Subcutaneous adipose tissue (tissue), 4 donors: ENCODE measurements around the gene TBX1. TPM values are rescaled to one million over a fixed set of nuclear protein-coding genes. Genes with fewer than 3 reads are reported as not detected.

Source experiments
- total RNA-seq, 4 donors: library from RNA; depleted of rRNA; stranded (reverse); fragments of >200 nt; gene quantifications; one replicate each; pipeline ENCODE4 v1.1.0, GENCODE V29; 2016
- TF ChIP-seq, protein P1 (sequence below): fragments of 450-650 bp; IDR thresholded peaks from one replicate; pipeline ENCODE4 v1.5.1; 2016; ENCODE audit warnings: low read depth, mild to moderate bottlenecking, control low read depth, antibody characterized with exemption, moderate library complexity

The TBX1 gene
- total RNA-seq, 4 donors from 2014 or later, result 0.51 to 6.2 (median 1.8) TPM

DNA sequence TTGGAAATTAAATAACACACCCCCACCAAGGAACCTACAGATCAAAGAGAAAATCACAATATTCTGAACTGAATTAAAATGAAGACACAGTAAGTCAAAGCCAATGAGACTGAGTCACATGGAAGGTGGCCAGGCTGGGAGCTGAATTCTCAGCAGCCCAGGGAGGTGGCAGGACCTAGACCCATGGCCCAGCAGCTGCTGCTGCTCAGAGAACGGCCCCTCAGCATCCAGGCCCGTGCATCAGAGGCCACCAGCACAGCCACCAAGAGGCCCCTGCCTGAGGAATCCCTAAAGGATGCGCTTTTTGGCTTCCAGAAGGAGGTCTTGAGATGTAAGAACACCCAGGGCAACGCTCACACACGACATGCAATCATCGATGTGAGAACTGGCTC lies 35.0 kb downstream of the TBX1 start:
- TF ChIP-seq, protein P1, sequence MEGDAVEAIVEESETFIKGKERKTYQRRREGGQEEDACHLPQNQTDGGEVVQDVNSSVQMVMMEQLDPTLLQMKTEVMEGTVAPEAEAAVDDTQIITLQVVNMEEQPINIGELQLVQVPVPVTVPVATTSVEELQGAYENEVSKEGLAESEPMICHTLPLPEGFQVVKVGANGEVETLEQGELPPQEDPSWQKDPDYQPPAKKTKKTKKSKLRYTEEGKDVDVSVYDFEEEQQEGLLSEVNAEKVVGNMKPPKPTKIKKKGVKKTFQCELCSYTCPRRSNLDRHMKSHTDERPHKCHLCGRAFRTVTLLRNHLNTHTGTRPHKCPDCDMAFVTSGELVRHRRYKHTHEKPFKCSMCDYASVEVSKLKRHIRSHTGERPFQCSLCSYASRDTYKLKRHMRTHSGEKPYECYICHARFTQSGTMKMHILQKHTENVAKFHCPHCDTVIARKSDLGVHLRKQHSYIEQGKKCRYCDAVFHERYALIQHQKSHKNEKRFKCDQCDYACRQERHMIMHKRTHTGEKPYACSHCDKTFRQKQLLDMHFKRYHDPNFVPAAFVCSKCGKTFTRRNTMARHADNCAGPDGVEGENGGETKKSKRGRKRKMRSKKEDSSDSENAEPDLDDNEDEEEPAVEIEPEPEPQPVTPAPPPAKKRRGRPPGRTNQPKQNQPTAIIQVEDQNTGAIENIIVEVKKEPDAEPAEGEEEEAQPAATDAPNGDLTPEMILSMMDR, result no peak

DNA sequence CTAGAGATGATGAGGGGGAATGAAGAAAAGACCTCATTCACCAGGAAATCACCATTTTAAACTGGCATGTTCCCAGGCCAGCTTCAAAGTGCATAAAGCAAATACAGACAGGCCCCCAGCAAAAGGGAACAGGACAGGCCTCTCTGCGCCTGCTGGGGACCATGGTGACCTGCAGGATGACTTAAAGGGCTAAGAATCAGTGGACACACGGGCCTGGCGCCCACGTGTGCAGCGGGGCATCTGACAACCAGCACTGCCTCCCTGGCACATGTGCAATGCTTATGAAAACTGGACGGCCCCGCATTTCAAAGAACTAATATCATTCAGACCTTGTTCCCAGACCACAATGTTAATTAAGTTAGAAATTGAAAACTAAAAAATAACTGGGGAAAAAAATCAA lies 35.6 kb downstream of the TBX1 start:
- TF ChIP-seq, protein P1, result no peak

DNA sequence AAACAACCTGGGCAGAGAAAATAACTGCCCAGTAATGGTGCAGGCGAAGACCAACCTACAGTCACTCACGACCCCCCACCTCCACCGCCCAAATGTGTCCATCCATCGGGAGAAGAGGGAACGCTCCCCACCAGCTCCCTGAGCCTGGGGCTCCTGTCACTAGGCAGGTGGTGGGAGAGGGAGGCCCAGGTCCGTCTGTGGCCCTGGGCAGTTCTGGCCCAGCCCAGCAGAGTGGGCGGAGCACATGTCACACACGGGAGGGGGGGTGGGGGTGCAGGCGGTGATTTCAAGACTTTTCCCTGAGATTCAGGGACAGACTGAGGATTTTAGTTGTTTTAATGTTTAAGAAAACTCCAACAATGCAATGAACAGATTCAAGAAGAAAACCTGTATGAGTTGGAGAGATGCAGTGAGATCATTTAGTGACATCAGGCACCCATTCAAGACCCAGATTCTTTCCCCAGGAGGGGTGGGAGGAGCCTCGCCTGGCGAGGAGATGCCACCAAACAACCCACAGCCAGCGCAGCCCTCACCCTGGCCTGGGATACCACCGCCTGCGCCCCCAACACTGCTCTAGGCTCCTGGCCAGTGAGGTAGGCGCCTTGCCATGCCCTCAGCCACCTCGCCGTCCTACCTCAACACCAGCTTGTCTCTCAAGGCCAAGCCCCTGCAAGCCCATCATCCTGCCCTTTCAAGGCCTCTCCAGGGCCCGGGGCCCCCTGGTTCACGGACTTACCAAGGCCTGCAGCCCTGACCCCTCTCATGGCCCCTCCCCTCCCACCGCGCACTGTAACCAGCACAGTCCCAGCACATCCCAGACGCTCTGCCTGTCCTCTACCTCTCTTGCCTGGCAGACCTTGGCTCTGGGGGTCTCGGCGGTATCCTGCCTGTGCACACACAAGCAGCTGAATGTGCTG lies 36.8 kb downstream of the TBX1 start:
- TF ChIP-seq, protein P1, result no peak

DNA sequence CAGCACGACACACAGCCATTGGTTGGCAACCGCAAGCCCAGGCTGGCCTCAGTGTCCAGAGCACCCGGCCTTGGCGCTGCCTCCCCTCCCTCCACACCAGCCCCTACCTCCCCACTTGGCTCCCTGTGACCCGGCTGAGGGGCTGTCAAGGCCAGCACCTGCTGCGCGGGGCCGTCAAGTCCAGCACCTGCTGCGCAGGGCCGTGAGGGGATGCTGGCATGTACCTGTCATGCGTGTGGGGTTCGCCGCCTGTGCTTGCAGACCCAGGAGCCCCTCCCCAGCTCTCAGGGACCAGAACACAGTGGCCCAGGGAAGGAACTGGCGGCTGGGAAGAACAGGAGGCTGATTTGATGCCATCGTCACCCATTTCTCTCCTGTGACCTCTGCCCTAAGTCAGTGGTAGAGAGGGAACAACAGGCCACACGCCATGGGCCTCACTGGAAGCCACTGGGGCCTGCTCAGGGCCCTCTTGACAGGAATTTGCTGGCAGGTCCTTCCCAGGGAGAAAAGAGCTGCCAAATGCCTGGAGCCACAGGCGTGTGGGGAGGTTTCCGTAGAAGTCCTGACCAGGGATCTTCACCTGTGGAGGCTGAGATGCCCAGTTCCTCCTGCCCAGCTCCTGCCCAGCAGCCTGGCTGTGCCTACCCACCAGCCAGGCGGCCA lies 37.6 kb downstream of the TBX1 start:
- TF ChIP-seq, protein P1, result no peak

DNA sequence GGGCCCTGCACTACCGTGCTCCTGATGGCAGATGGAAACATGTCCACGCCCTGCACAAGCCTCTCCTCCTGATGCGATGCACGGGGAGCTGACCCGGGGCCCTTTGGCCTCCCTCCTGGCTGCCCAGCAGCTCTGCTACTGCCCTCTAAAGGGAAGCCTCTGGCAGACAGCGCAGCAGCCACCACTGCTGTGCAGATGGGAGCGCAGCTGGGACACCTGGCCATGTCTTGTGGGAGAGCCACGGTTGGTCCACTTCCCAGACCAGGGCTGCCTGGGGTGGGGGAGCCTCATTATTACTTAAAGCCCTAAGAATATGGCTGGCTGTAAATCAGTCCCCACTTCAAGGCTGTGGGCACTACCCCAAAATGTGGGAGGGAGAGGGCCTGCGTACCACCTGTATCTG lies 38.3 kb downstream of the TBX1 start:
- TF ChIP-seq, protein P1, result no peak

DNA sequence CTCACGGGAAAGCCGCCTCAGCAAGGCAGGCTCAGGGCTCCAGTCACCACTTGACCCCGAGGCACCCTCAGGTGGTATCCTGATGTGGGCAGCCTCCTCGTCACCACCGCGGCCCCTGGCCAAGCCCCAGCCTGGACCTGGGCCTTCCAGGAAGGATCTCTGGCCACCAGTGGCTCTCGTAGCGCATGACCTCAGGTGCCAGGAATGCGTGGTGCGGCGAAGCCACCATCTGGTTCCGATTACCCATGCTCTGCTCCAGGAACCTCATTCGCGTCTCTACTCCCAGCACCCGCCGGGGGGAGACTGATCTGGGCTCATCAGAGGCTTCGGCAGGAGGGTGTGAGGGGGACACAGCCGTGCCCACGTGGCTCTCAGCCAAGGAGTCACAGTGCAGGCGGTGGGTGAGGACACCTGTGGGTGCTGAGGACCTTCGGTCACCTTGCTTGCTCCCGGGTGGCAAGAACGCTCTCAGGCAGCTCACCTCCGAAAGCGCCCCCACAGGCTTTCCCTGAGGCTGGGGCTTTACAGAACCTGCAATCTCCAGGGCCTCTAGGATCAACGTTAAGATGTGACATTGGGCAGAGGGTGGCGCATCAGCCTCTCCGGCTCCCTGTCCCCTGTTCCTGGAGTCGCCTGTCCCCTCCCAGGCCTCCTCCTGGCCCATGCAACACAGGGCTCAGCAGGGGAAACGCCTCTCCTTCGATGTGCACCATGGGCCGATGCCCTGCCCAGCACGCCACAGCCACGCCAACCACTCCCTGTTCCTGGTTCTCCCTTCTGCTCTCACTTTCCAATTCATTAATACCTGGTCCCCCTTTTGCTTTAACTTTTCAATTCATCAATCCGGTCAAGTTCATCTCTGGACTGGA lies 39.0 kb downstream of the TBX1 start:
- TF ChIP-seq, protein P1, result no peak
